Ovary (tissue), 9 donors: Measurements from ENCODE around the gene GSTO2. TPM values are rescaled to one million over a fixed set of nuclear protein-coding genes. Genes with fewer than 3 reads are reported as not detected.
A peak's percentile ranks its signal among the peaks of the same experiment; 100 is the strongest.

Experiments used
- DNase-seq, 5 donors: peaks; one replicate each; pipeline ENCODE4 v3.0.0-alpha.2; 2019 to 2020
- H3K27ac ChIP-seq, 2 donors: fragments of 200-600 bp; one replicate each; pipeline versions ENCODE4 v1.5.1 to v1.8.0; 2019 to 2022
- H3K27me3 ChIP-seq: fragments of 200-600 bp; one replicate; pipeline ENCODE4 v1.8.0; 2022
- H3K36me3 ChIP-seq: fragments of 200-600 bp; sonication (generic); one replicate; pipeline ENCODE4 v1.5.1; 2019
- H3K4me1 ChIP-seq: one replicate; pipeline ENCODE4 v1.8.1; 2013; ENCODE audit warnings: mild to moderate bottlenecking, moderate library complexity; ENCODE audit not compliant: insufficient read depth
- H3K4me3 ChIP-seq: fragments of 200-600 bp; sonication (generic); one replicate; pipeline ENCODE4 v1.5.1; 2017
- H3K9me3 ChIP-seq, 2 donors: fragments of 200-600 bp in 1 of 2; sonication (generic) in 1 of 2; one replicate each; pipeline versions ENCODE4 v1.5.1 to v1.8.1; 2013 to 2019; ENCODE audit warnings: mild to moderate bottlenecking in 1 of 2, moderate library complexity in 1 of 2
- EP300 ChIP-seq: sonication (generic); formaldehyde crosslinking; IDR thresholded peaks from one replicate; pipeline ENCODE4 v1.6.1; 2017; ENCODE audit warnings: antibody characterized with exemption
- POLR2A ChIP-seq: fragments of 450-650 bp; IDR thresholded peaks from one replicate; pipeline ENCODE4 v1.6.1; 2017; ENCODE audit warnings: antibody characterized with exemption, mild to moderate bottlenecking, moderate library complexity
- WGBS, 3 donors: extraction: QIAGEN DNeasy Blood & Tissue Kit in 1 of 3; methylation state at CpG; one replicate each; pipeline versions ENCODE4 v1.1.5 to v1.1.7; 2013 to 2017; 5-methylcytosine and 5-hydroxymethylcytosine counted together
- intact Hi-C, 4 donors: fragments of 100-400 bp; cut with DNase I; formaldehyde crosslinking; loops; one replicate each; pipeline versions ENCODE4 v1.11.0 to v1.15.1; 2022 to 2023
- polyA plus RNA-seq, 2 donors: library from polyadenylated mRNA; stranded (reverse); fragments of 200-250 nt in 1 of 2; fragments of 350-450 nt in 1 of 2; fragmentation: Illumina TruSeq in 1 of 2; extraction: RNeasy Lipid Tissue Mini Kit (QIAGEN cat#74804) in 1 of 2; gene quantifications; one replicate each; pipeline ENCODE4 v1.2.3, GENCODE V29; 2013 to 2014
- total RNA-seq, 7 donors: library from RNA; depleted of rRNA in 2 of 7; stranded (reverse); fragments of >200 nt in 2 of 7; fragmentation: NEBNext Ultra II Directional in 3 of 7; extraction: Animal tissue kit (Norgen Biotek cat#: 25700) in 3 of 7; gene quantifications; one replicate each; pipeline versions ENCODE4 v1.1.0 to v1.2.4, GENCODE V29; 2016 to 2023
- TF ChIP-seq, protein P1 (sequence below), 3 donors: fragments of 450-650 bp in 2 of 3; fragments of 200-600 bp in 1 of 3; IDR thresholded peaks; one replicate each; pipeline versions ENCODE4 v1.5.1 to v1.8.0; 2016 to 2022; ENCODE audit warnings: antibody characterized with exemption in 3 of 3, mild to moderate bottlenecking in 1 of 3
- donor health status: DM: no; HTN: no; CAD: no; lungs with moderate emphysema.
- donor health status: DM: no; HTN: no; CAD: no.
- donor health status: Bipolar disorder and iron deficiency.
- donor health status: DM: yes; HTN: yes; CAD: no.
- donor health status: DM: no; HTN: no; CAD: no.
- donor health status: DM: yes; HTN: yes; CAD: no.

GSTO2 gene
- total and polyA plus RNA-seq, 9 donors: 3.7 to 19.0 (median 12.3) TPM

DNA sequence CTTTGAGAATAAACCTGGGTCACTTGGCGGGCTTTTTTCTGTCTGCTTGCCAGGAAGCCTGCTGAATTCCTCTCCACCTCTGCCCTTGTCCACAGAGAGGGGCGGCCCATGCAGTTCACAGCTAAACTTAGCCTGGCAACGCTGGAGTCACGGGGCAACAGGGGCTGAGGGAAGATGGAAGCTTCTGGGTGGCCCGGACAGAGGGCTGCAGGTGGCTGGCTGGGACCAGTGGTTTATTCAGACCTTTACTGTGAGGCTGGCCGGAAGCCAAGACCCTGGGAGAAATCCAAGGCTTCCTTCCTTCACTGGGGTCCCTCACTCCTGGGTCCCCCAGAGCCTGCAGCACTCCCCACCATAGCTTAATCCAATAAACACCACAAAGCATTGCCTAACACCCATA lies 52.2 kb downstream of the GSTO2 start:
- WGBS, 3 donors: 72 to 78% (median 73%) methylated on average over 6 of the region's 6 CpGs
- H3K4me3 ChIP-seq: no peak overlapping the region
- H3K9me3 ChIP-seq: no peaks in the 10 kb centered on the region
- intact Hi-C loops: no loop called here
- peak in 3 of 5 donors; percentile 36 to 40 (median 38) for DNase-seq
- no peaks in the 10 kb centered on the region for H3K36me3 ChIP-seq
- no peaks in the 10 kb centered on the region for H3K27me3 ChIP-seq
- TF ChIP-seq POLR2A (no peak), EP300 (no peak)
- TF ChIP-seq, protein P1, sequence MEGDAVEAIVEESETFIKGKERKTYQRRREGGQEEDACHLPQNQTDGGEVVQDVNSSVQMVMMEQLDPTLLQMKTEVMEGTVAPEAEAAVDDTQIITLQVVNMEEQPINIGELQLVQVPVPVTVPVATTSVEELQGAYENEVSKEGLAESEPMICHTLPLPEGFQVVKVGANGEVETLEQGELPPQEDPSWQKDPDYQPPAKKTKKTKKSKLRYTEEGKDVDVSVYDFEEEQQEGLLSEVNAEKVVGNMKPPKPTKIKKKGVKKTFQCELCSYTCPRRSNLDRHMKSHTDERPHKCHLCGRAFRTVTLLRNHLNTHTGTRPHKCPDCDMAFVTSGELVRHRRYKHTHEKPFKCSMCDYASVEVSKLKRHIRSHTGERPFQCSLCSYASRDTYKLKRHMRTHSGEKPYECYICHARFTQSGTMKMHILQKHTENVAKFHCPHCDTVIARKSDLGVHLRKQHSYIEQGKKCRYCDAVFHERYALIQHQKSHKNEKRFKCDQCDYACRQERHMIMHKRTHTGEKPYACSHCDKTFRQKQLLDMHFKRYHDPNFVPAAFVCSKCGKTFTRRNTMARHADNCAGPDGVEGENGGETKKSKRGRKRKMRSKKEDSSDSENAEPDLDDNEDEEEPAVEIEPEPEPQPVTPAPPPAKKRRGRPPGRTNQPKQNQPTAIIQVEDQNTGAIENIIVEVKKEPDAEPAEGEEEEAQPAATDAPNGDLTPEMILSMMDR (IDR thresholded peaks at IDR 0.05): no peak
- no peak overlapping the region for H3K27ac ChIP-seq
- peaks cover 28% of the 10 kb centered on the region for H3K4me1 ChIP-seq

DNA sequence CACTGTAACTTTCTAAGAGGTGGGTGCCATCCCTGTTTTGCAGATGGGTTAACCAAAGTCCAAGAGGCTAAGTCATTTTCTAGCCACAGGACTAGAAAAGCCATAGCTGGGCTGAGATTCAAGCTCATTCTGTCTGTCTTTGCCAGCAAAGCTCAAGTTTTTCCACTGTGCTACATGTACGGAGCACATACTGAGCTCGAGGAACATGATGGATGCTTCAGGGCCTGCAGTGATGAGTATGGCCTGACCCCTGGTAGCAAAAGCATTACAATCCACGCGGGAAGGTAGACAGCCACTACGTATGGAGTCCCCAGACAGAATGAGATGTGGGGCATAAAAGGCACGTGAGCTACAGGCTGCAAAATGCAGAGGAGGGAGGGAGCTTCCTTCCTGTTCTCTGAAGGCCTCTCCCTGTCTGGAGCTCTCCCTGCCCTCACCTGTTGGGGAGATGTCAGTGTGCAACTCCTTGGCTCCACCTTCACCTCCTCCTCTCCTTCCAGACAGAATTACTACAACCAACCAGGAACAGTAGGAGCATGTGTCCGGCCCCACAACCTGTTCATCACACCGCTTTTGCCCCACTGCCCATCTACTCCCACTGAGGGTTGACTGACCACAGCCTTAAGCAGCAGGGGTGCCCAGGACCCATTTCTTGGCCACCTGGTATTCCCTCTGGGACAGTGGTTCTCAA lies 52.9 kb downstream of the GSTO2 start:
- no peak overlapping the region for H3K4me3 ChIP-seq
- H3K27ac ChIP-seq: no peak overlapping the region
- 76 to 86% (median 83%) methylated on average over 8 of the region's 8 CpGs for WGBS, 3 donors
- H3K4me1 ChIP-seq: peaks cover 29% of the 10 kb centered on the region
- H3K9me3 ChIP-seq: no peaks in the 10 kb centered on the region
- intact Hi-C loops: no loop called here
- no peak for TF ChIP-seq POLR2A
- no peak for TF ChIP-seq EP300
- TF ChIP-seq, protein P1 (IDR thresholded peaks at IDR 0.05): no peak
- no peaks in the 10 kb centered on the region for H3K36me3 ChIP-seq
- no peaks in the 10 kb centered on the region for H3K27me3 ChIP-seq
- peak in 2 of 5 donors; percentile 16 to 25 for DNase-seq

DNA sequence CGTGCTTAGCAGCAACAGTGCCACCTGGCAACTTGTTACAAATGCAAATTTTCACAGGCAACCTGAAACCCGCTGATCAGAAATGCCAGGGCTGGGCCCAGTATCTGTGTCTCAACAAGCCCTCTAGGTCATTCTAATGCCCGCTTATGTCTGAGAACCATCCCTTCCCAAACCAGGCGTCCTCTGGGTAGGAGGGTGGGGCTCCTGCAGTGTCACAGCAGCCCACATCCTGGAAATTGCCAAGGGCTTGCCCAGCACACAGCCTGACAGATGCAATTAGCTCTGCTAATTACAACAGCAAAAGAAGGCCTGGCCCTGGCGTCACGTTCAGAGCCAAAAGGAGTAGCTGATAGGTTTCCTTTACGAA lies 53.4 kb downstream of the GSTO2 start:
- H3K4me3 ChIP-seq: no peak overlapping the region
- DNase-seq: peak in 1 of 5 donors; percentile 13
- no peaks in the 10 kb centered on the region for H3K9me3 ChIP-seq
- TF ChIP-seq, protein P1 (IDR thresholded peaks at IDR 0.05): no peak
- TF ChIP-seq POLR2A (no peak), EP300 (no peak)
- intact Hi-C loops: no loop called here
- 79 to 86% (median 82%) methylated on average over 7 of the region's 7 CpGs for WGBS, 3 donors
- no peaks in the 10 kb centered on the region for H3K27me3 ChIP-seq
- H3K27ac ChIP-seq: no peak overlapping the region
- peaks cover 33% of the 10 kb centered on the region for H3K4me1 ChIP-seq
- H3K36me3 ChIP-seq: no peaks in the 10 kb centered on the region

DNA sequence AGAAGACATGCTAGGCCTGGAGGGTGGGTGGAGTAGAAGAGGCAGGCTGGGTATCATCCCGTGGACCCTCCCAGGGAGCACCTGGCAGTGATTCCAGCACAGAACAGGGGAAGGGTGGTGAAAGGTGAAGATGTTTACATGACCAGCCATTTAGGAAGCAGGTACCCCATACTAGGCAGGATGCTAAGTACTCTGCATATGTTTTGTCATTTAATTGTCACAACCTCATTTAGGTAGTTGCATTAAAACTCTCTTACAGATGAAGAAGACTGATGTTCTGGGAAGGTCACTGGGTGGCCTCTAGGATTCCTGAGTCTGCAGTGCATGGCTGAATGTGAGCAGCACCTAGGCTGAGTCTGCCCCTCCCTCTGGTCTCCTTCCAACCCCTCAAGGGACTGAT lies 54.1 kb downstream of the GSTO2 start:
- TF ChIP-seq, protein P1 (IDR thresholded peaks at IDR 0.05): no peak
- TF ChIP-seq POLR2A (no peak), EP300 (no peak)
- Histone ChIP-seq H3K27ac (no peak overlapping the region), H3K36me3 (no peaks in the 10 kb centered on the region), H3K9me3 (no peaks in the 10 kb centered on the region), H3K27me3 (no peaks in the 10 kb centered on the region), H3K4me3 (no peak overlapping the region), H3K4me1 (peaks cover 36% of the 10 kb centered on the region)
- WGBS, 3 donors: 82 to 88% (median 87%) methylated on average over 1 of the region's 1 CpG
- peak in 1 of 5 donors; percentile 9 for DNase-seq
- intact Hi-C loops: no loop called here
